Measurements from ENCODE around the gene ESRRA.

The ESRRA gene

GRCh38 chr11:64275031-64275800 lies 30.1 kb upstream of the ESRRA start:
- no peak for DNase-seq (ENCODE audit: low spot score)

DNA sequence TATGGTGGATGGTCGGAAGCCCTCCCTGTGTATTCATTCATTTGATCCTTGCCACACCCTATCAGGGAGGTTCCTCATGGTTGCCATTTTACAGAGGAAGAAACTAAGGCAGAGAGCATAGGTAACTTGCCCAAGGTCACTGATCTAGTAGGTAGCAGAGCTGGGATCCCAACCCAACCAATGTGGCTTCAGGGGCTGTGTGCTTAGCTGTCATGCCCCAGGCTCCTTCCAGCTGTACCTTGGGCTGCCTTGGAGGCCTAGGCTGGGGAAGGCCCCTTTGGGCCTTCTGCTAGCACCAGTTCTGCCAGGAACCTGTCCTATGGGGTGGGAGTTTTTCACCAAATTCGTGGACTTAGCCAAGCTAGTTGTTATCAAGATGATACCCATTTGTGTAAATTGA lies 29.5 kb upstream of the ESRRA start:
- DNase-seq (ENCODE audit: low spot score): no peak

DNA sequence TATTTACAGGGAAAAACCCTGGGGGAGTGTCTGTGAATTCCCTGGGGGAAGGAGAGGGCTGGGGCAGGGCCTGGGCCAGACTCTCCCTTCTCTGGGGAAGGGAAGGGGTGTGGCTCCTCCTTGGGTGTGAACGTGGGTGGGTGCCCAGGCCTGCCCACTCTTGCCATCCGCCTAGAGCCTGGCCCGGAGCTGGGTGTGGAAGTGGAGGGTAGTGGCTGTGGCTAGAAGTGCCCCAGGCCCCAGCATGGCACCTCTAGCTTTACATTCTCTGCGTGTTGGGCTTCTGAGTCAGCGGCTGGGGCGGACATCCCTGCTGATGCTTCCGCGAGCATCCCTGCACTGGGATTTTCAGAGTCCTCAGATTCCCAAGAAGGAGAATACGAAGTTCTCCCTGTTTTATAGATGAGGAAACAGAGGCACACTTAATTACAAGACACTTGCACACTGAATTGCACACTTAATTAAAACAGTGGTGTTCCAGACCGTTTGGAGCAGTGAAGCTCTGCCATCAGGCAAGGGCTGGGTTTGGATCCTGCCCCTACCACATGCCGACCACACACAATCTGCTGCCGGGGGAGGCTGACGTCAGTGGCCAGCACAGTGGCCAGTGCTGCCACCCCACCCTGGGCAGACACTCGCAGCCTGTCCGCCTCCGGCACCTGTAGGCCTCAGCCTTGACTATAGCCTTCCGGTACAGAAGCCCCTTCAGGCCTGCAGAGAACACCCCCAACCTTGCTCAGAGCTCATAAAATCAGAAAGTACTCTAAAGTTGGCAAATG lies 28.5 kb upstream of the ESRRA start:
- DNase-seq (ENCODE audit: low spot score): no peak

GRCh38 chr11:64278576-64279190 lies 26.6 kb upstream of the ESRRA start:
- no peak for DNase-seq (ENCODE audit: low spot score)

DNA sequence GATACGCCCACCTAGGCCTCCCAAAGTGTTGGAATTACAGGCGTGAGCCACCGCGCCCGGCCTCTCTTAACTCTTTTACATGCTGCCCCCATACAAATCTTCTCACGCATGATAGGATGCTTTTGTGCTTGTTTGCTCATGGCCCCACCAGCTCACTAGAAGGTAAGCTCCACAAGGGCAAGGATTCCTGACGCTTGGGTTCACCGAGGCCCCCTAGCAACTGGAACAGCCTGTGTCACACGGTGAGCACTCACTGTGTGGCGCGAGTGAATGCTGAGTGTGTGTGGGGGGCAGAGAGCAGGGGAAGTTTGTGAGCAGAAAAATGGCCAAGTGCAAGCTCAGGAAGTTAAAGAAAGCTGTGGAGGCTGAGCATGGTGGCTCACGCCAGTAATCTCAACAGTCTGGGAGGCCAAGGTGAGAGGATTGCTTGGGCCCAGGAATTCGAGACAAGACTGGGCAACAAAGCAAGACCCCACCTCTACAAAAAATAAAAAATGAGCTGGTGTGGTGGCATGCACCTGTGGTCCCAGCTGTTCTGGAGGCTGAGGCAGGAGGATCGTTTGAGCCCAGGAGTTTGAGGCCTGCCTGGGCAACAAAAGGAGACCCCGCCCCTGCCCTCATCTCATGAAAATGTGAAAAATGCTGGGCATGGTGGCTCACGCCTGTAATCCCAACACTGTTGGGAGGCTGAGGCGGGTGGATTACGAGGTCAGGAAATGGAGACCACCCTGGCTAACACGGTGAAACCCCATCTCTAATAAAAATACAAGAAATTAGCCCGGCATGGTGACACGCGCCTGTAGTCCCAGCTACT lies 23.2 kb upstream of the ESRRA start:
- no peak for DNase-seq (ENCODE audit: low spot score)

DNA sequence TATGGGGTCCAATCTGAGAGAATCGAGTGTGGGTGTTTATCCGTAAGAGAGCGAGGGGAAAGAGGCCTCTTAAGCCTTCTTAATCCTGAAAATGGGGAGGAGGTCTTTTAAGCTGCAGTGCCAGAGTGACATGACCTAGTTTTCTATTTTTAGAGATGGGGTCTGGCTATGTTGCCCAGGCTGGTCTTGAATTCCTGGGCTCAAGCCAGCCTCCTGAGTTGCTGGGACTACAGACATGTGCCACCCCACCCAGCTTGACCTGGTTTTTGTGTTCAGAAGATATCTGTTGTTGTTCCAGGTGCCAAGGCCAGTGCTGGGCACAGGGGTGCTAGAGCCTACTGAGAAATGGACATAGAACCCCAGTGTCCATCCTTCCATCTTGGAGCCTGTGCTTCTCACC lies 22.2 kb upstream of the ESRRA start:
- DNase-seq (ENCODE audit: low spot score): no peak

DNA sequence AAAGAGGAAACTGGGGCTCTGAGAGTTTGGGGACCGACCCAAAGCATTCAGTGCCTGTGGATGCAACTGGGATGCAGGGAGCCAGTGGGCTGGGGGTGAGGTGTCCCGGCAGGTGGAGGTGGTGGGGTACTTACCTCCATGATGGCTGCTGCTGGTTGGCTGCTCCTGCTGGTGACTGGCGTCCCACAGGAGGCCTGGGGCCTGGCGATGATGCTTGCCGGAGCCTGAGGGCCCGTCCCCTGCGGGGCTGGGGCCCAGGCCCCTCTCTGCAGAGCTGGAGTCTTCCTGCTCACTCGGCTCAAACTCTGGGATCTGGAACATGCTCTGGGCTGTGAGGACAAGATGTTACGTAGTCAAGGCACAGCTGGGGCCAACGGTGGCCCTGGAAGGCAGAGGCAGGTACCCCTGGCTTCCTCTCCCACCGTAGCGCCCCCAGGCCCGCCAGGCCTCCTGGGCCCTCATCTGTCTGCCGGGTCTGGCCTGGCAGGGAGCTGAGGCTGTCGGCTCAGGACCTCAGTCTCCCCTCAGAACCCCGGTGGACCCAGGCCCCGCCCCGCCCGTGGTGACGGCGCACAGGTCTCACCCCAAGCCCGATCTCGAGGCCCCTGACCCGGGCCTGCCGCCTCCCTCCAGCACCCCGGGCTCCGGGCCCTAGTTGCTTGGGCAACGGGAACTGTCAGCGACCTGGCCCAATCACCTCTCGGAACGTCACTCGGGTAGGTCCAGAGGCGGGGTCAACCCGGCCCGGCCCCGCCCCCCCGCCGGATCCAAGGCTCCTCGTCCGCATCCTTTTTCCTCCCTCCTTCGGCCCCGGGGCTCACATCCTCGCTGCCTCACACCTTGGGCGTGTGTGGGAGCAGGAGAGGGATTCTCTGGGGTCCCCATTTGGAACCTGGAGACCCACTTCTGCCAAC lies 21.0 kb upstream of the ESRRA start, which contains the start of gene BAD:
TSS of gene BAD (minus strand) at position 618 of the 914 bp plus-strand sequence. CDS start at position 321, 297 bp downstream.
- peak; percentile 99 for DNase-seq (ENCODE audit: low spot score)

- peak; percentile 96 for DNase-seq (ENCODE audit: low spot score)
Observed at GRCh38 chr11:64284962-64285884, 20.1 kb upstream of the ESRRA start, which contains the start of gene GPR137. Gene GPR137 (plus strand): TSS chr11:64285848. CDS start chr11:64286525, 677 bp downstream.

DNA sequence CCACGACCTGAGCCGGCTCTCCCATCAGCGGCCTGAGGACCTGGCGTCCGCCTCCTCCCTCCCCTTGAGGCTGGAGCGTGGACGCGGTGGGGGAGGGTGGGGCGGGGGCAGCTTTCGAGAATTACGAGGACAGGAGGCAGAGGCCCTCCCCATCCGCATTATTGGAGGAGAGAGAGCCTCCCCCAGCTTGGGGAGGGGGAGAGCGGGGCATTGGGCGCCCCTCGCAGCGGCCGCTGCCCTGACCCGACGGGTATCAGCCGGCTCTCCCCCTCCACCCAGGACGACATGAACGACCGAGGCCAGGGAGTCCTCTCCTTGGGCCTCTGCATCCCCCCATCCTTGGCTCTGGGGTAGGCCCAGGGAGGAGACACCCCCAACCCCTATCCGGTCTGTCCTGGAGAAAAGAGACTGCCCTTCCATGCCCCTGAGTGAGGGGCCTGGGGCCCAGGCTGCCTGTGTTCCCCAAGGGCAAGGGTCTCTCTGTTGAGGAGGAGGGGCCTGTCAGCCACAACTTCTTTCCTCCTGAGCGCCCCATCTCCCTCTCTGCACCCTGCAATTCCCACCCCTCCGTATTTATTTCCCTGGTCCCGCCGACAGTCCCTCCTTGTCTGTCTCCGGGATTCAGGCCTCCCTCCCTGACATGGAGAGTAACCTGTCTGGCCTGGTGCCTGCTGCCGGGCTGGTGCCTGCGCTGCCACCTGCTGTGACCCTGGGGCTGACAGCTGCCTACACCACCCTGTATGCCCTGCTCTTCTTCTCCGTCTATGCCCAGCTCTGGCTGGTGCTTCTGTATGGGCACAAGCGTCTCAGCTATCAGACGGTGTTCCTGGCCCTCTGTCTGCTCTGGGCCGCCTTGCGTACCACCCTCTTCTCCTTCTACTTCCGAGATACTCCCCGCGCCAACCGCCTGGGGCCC lies 19.2 kb upstream of the ESRRA start:
- no peak for DNase-seq (ENCODE audit: low spot score)

DNA sequence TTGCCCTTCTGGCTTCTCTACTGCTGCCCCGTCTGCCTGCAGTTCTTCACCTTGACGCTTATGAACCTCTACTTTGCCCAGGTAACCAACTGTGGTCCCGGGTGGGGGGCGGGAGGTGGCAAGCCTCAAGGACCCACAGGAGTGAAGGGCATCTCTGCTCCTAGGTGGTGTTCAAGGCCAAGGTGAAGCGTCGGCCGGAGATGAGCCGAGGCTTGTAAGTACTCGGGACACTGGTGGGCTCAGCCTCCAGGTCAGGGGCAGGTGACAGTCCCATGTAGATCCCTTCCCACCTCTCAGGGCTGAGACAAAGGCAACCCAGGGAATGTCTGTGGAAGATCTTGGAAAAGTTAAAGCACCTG lies 18.5 kb upstream of the ESRRA start:
- no peak for DNase-seq (ENCODE audit: low spot score)

DNA sequence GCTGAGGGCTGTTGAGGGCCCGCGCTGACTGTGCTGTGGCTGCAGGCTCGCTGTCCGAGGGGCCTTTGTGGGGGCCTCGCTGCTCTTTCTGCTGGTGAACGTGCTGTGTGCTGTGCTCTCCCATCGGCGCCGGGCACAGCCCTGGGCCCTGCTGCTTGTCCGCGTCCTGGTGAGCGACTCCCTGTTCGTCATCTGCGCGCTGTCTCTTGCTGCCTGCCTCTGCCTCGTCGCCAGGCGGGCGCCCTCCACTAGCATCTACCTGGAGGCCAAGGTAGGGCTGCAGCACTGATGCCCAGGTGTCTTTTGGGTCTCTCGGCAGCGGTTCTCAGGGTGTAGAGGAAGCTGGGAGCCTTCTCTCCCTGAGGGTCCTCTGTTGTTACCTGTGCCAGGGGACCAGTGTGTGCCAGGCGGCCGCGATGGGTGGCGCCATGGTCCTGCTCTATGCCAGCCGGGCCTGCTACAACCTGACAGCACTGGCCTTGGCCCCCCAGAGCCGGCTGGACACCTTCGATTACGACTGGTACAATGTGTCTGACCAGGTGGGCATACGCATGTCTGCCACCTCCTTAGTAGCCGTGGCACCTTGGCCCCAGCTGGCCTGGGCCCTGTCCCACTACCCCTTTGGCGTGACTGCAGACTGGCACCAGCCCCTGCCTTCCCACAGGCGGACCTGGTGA lies 17.5 kb upstream of the ESRRA start:
- no peak for DNase-seq (ENCODE audit: low spot score)

- no peak for DNase-seq (ENCODE audit: low spot score)
Observed at GRCh38 chr11:64288353-64288750, 17.0 kb upstream of the ESRRA start.

DNA sequence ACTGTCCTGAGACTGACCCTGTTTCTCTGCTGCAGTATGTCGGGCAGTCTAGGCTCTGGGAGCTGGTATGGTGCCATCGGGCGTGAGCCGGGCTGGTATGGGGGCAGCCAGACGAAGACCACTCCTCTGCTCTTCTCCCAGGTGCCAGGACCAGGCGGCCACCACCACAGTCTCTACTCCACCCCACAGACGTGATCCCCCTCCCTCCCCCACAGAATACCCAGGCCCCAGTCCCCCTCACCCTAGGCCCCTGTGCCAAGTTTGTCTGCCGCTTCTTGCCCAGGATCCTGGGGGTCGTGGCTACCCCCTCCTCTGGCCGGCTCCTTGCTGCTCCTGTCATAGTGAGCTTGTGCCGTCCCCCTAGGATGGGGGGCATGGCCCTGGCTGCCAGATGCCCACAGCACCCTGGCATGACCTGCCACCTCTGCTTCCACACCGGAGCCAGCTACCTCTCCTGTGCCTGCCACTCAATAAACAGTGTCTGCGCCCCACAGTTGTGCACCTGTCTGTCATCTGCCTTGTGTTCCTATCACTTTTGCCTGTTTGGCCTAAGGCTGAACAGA lies 16.2 kb upstream of the ESRRA start:
- no peak for DNase-seq (ENCODE audit: low spot score)

GRCh38 chr11:64290352-64291261 lies 14.7 kb upstream of the ESRRA start:
- no peak for DNase-seq (ENCODE audit: low spot score)

GRCh38 chr11:64291262-64291751 lies 14.0 kb upstream of the ESRRA start, which contains the start of gene KCNK4:
Gene KCNK4 (plus strand): TSS chr11:64291302. CDS start chr11:64293019, 1,717 bp downstream.
- DNase-seq (ENCODE audit: low spot score): no peak

DNA sequence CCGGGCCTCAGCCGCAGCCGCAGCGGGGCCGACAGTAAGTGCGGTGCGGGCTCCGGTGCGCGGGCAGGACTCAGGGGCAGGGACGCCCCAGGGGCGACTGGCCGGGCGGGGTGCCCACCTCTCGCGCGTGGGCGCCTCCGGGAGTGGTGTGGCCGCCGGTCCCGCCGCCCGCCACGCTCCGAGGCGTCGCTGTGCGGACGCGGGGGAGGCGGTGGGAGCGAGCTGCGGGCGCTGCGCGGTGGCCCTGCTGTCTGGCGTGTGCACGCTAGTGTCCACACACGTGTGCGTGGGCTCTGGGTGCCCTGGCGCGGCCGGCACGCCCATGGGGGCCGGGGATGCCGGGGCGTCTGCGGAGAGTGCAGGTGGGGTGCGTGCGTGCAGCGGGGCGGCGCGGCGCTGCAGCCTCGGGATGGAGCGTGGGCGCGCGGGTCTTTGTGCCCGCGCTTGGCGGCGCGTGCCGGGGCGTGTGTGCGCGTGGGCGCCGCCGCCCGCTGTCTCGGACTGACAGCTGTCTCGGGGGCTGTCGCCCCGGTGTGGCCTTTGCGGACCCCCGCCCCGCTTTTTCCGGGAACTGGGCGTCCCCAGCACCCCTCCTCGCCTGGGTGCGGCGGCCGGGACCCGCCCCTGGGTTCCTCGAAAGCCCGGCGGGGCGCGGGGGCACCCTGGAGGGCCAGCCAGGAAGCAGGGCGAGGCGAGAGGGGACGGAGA lies 13.4 kb upstream of the ESRRA start:
- no peak for DNase-seq (ENCODE audit: low spot score)

Measured in AG08396 (cell line).